Left forelimb (tissue), 1 donor: Measurements from ENCODE around the gene UBE3A.
"Not testable (repeated sequence)": the region's sequence is repeated elsewhere in the genome, so short reads cannot be mapped to it uniquely, and the experiment has no call there.

Experiments
- DNase-seq: peaks from one replicate; pipeline ENCODE4 v3.0.0-alpha.2; 2018; ENCODE audit warnings: low spot score

UBE3A gene

GRCh38 chr15:25438601-25439368, at the start of gene UBE3A:
TSS of gene UBE3A (minus strand) at chr15:25439024. CDS start at chr15:25409107, 29,917 bp downstream.
- DNase-seq: peak; percentile 95

- no peak for DNase-seq
Observed at GRCh38 chr15:25487226-25487884, 48.5 kb upstream of the UBE3A start.

- no peak for DNase-seq
Observed at GRCh38 chr15:25486051-25486450, 47.2 kb upstream of the UBE3A start.

GRCh38 chr15:25481208-25481859, 42.5 kb upstream of the UBE3A start:
- DNase-seq: no peak

GRCh38 chr15:25478313-25478712, 39.5 kb upstream of the UBE3A start:
- DNase-seq: no peak

- DNase-seq: no peak
Observed at GRCh38 chr15:25477816-25478215, 39.0 kb upstream of the UBE3A start.

GRCh38 chr15:25474251-25474650, 35.4 kb upstream of the UBE3A start:
- DNase-seq: no peak

GRCh38 chr15:25470230-25470629, 31.4 kb upstream of the UBE3A start:
- no peak for DNase-seq

GRCh38 chr15:25469377-25469776, 30.6 kb upstream of the UBE3A start:
- DNase-seq: no peak

GRCh38 chr15:25468611-25469010, 29.8 kb upstream of the UBE3A start:
- no peak for DNase-seq

- no peak for DNase-seq
Observed at GRCh38 chr15:25465835-25466234, 27.0 kb upstream of the UBE3A start.

- DNase-seq: no peak
Observed at GRCh38 chr15:25464784-25465183, 26.0 kb upstream of the UBE3A start.

- no peak for DNase-seq
Observed at GRCh38 chr15:25464383-25464782, 25.6 kb upstream of the UBE3A start.

- DNase-seq: no peak
Observed at GRCh38 chr15:25456196-25456595, 17.4 kb upstream of the UBE3A start.

GRCh38 chr15:25455226-25455625, 16.4 kb upstream of the UBE3A start:
- no peak for DNase-seq

GRCh38 chr15:25454771-25455170, 15.9 kb upstream of the UBE3A start:
- no peak for DNase-seq

- not testable (repeated sequence) for DNase-seq
Observed at GRCh38 chr15:25453246-25453645, 14.4 kb upstream of the UBE3A start.

- no peak for DNase-seq
Observed at GRCh38 chr15:25451501-25451900, 12.7 kb upstream of the UBE3A start.

GRCh38 chr15:25450163-25450562, 11.3 kb upstream of the UBE3A start:
- no peak for DNase-seq

GRCh38 chr15:25446076-25446475, 7.3 kb upstream of the UBE3A start:
- DNase-seq: no peak

- no peak for DNase-seq
Observed at GRCh38 chr15:25445412-25445811, 6.6 kb upstream of the UBE3A start.

GRCh38 chr15:25441111-25441510, 2.3 kb upstream of the UBE3A start:
- DNase-seq: no peak

- no peak for DNase-seq
Observed at GRCh38 chr15:25439369-25439836, 579 bp upstream of the UBE3A start.
